NCI-H1417 (cell line): ENCODE measurements around the gene S100A5.
"Not testable (repeated sequence)": the region's sequence is repeated elsewhere in the genome, so short reads cannot be mapped to it uniquely, and the experiment has no call there.

ENCODE experiments used
- DNase-seq, 3 experiments: peaks; one replicate each; lab custom pipeline; 2025; lab: John Stamatoyannopoulos, UW

Gene S100A5

DNA sequence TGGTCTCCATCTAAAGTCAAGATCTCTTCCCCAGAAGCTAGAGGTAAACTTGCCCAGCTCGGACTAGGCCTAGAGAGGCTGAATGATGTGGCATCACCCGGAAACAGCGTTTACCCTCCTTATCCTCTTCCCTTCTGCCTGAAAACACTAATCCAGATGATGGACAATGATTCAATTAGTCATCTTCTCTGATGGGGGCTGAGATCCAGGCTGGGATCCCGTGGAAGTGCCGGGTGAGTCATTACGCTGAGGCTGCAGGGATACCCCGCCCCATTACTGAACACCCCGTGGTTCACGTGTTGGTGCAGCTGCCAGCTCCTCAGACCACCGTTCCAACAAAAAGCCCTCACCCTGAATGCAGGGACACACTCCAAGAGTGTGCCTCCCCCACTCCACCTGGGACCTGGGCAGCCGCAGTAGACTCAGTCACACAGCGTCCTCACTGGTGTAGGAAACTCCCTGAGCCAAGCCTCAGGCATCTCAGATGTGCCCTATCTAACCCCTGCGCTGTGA lies 7.0 kb downstream of the S100A5 start:
- DNase-seq: peak in 2 of 3 experiments; percentile 54 to 69

GRCh38 chr1:153532769-153533599 lies 7.8 kb downstream of the S100A5 start:
- peak; percentile 85 to 94 (median 93) for DNase-seq

DNA sequence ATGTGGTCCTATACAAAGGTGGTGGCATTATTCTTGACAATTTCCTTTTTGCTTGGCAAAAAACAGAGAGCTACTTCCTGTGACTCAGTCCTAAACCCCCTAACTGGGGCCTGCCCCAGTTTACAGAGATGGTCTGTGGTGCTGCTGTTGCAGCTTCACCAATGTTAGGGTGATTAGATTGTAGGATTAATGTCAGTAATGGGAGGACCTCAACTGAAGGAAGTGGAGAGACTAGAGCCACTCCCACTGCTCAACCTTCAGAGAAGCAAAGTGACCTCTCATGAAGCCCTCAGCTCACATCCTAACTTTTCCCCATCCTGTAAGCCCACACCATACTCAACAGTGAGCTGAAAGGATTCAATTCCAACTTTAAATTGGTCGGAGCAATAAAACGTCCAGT lies 8.6 kb downstream of the S100A5 start:
- DNase-seq: peak; percentile 40 to 64 (median 45)

GRCh38 chr1:153531638-153532037 lies 9.1 kb downstream of the S100A5 start:
- no peak for DNase-seq

GRCh38 chr1:153527683-153528040 lies 13.1 kb downstream of the S100A5 start:
- DNase-seq: no peak

GRCh38 chr1:153527023-153527682 lies 13.6 kb downstream of the S100A5 start:
- no peak for DNase-seq

GRCh38 chr1:153526132-153526543 lies 14.6 kb downstream of the S100A5 start:
- peak; percentile 26 to 93 (median 47) for DNase-seq

DNA sequence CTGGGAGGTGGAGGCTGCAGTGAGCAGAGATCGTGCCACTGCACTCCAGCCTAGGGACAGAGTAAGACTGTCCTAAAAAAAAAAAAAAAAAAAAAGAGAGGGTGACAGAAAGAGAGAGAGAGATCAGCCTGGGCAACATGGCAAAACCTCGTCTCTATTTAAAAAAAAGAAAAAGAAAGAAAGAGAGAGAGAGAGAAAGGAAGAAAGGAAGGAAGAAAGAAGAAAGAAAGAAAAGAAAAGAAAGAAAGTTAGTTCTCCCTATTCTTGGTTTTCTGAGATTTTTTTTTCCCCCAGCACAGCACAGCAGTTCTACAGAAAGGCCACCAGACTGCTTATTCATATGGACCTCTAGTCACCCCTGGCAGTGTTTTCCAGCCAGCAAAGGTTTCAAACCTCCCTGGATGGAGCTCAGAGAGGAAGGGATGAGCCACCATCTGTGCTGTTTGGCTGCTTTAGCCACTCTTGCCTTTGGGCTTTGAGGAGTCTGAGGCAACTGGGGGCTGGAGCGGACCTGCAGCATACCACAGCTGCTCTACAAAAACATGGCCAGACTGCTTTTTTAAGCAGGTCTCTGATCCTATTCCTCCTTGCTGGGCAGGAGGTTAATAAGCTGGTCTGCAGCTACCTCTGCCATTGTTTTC lies 15.5 kb downstream of the S100A5 start:
- no peak for DNase-seq

- not testable (repeated sequence) for DNase-seq
Measured at GRCh38 chr1:153522353-153523048, 18.2 kb downstream of the S100A5 start.

GRCh38 chr1:153521808-153522207 lies 18.9 kb downstream of the S100A5 start:
- DNase-seq: not testable (repeated sequence)

DNA sequence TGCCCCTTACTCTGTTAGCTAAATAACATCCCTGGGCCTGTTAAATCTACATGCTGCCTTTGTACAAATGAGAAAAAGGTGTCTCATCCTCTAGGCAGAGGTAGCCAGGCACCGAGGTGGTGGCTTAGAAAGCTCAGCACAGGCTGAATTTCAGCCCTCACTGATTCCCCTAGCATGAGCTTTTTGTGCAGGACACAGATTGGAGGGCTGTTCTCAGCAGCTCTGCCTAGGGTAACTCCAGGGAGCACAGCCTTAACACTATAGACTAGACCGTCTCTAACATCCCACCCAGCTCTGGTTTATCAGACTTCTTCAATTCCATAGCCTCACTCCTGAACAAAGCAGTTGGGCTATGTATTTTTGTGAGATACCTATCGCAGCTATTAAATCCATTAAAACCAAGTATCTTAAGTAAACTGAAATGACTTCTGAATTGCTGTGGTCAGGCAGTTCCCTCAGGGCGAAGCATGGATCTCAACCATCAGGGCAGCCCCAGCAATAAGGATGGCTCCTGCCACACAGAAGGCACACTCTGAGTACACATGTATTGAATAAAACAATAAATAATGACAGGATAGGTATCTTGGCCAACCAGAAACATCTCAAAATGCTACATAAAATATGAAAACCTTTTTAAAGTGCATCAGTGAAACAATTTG lies 19.8 kb downstream of the S100A5 start:
- no peak for DNase-seq

- DNase-seq: not testable (repeated sequence)
Measured at GRCh38 chr1:153520137-153520691, 20.5 kb downstream of the S100A5 start.

DNA sequence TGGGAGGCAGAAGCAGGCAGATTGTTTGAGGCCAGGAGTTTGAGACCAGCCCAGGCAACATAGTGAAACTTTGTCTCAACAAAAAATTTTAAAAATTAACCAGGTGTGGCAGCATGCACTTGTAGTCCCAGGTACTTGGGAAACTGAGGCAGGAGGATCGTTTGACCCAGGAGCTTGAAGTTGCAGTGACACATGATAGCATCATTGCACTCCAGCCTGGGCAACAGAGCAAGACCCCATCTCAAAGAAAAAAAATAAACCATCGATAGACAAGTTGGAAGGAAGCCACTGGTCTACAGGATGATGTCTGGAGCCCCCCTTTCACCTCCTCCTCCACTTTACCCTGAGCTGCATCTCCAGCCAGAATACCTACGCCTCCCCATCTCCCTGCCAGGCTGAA lies 21.5 kb downstream of the S100A5 start:
- DNase-seq: no peak

DNA sequence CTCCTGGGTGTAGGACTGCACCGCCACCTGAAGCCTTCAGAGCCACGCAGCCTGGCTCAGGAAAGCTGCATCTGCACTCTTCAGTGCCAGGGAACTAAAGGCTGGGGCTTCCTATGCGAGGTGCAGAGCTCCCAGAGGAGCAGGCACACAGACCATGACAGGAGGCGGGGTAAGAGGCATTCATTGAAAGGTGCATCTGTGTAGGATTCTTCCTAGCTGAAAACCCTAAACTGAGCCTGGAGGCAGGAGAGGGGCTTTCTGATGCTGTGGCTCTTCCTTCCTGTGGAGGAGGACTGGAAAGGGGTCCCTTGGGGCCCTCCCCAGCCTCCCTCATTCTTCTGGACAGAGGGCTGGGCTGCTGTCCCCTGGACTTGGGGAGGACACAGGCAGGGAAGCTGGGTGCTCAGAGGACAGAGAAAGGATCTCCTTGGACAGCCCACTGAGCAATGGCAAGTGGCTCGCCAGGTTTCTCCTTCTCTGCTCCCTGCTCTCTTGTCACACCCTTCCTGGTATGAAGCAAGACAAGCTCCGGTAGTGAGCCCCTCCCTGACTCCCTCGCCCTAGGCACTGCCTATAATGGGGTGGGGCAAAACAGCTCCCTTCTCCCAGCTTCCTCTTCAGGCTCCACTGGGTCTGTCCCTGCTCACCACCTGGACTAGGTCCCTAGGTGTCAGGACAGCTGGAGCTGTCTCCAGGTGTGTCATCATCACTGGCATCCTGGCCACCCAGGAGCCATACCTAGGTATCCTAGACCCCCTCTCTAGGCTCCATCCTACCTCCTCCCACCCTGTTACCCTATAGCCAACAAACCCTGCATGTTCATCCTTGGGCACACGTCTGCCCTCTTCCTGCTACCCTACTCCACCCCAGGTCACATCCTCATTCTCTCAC lies 25.0 kb downstream of the S100A5 start:
- peak; percentile 35 to 71 (median 45) for DNase-seq

DNA sequence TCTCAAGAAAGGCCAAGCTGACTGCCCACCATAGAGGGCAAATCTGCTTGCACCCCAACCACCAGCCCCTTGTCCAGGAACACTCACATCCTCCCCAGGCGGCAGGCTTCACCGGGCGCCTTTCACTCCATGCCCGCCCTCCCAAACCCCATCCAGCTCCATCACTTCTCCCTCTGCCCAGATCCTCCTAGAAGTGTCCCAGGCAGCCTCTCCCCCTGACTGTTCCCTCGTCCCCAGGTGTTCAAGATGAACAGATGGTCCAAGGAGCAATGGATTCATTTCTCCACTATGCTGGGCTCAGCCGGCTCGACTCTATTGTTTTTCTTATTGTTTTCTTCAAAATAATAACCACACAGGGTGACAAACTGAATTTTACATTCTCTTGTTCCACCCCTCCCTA lies 27.1 kb downstream of the S100A5 start:
- DNase-seq: no peak

DNA sequence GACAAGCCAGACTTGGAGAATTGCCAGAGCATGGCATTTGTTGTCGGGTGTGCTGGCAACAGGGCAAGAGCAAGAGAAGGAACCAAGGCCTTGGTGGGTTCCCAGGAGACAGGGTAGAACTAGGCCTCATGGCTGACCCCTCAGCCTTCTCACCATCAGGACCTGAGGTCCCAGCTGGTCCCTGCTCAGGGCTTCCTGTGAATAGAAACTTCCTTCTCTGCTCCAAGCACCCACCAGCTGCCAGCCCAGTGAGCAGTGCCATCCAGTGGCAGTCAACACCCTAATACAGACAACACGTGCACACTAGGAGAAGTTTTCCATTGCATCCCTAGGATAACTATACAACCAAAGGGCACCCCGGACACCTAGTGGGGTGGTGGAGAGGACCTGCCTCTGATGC lies 27.7 kb downstream of the S100A5 start:
- peak in 1 of 3 experiments; percentile 27 for DNase-seq

DNA sequence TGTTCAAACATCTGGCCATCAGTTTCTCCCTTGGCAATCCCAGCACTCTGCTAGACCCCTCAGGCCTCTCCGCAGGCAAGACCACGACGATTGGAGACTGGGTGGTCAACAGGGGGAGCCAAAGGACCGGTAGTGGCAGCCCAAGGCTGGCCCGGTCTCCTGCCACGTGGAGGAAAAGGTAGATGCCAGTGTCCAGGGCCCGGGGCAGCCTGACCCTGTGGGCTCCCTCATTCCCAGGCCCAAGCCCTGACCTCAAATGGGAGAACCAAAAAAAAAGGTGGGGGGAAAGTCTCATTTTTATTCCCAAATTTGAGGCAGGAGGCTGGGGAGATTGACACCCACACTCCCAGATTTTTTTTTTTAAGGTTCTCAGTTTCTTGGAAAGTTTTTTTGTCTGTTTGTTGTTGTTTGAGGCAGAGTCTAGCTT lies 29.7 kb downstream of the S100A5 start:
- DNase-seq: peak; percentile 71 to 89 (median 86)

- DNase-seq: peak in 2 of 3 experiments; percentile 48 to 77
Measured at GRCh38 chr1:153509729-153510354, 30.9 kb downstream of the S100A5 start.

DNA sequence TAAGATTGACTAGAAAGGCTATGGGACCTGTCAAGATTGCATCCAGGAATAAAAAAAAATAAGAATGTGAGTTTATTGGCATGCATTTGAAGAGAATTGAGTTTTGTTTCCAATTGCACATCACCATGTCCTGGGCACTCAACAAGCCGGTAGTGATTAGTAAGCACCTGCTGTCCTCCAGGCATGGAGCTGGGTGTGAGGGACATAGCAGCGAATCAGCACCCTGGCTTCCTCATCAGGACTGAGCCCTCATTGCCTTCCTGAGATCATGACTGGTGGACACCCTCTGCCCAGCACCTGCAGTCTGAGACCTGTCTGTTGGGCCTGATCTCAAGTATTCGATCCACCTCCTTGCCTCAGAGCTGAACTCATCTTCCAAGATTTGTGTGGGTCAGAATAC lies 31.7 kb downstream of the S100A5 start:
- no peak for DNase-seq
